Small intestine (tissue), 7 donors: ENCODE results near the gene EGFR. TPM values are rescaled to one million over a fixed set of nuclear protein-coding genes. Genes with fewer than 3 reads are reported as not detected.

ENCODE experiments used
- DNase-seq, 2 donors: peaks; one replicate each; pipeline versions ENCODE4 v3.0.0 to v3.0.0-alpha.2; 2013
- FAIRE-seq: peaks from 2 replicates; lab custom pipeline; 2012; peaks lifted over from hg19 to GRCh38; lab: Jason Lieb, UNC
- H3K27ac ChIP-seq, 3 donors: one replicate each; pipeline ENCODE4 v1.5.1; 2013; ENCODE audit warnings: low read length in 2 of 3, mild to moderate bottlenecking in 2 of 3, control low read depth in 1 of 3, inconsistent platforms in 1 of 3, low read depth in 1 of 3, moderate library complexity in 1 of 3
- H3K27me3 ChIP-seq, 3 donors: one replicate each; pipeline ENCODE4 v1.6.1; 2013; ENCODE audit warnings: low read length in 3 of 3, inconsistent platforms in 1 of 3; ENCODE audit not compliant: control insufficient read depth in 3 of 3, insufficient read depth in 3 of 3
- H3K36me3 ChIP-seq, 3 donors: one replicate each; pipeline ENCODE4 v1.6.1; 2013; ENCODE audit warnings: low read length in 3 of 3, inconsistent platforms in 1 of 3, low read depth in 1 of 3, mild to moderate bottlenecking in 1 of 3, moderate library complexity in 1 of 3; ENCODE audit not compliant: control insufficient read depth in 3 of 3, insufficient read depth in 2 of 3
- H3K4me1 ChIP-seq, 3 donors: one replicate each; pipeline ENCODE4 v1.6.1; 2013; ENCODE audit warnings: low read length in 2 of 3, inconsistent platforms in 1 of 3, low read depth in 1 of 3, mild to moderate bottlenecking in 1 of 3, moderate library complexity in 1 of 3; ENCODE audit not compliant: control insufficient read depth in 3 of 3, insufficient read depth in 2 of 3
- H3K4me3 ChIP-seq, 3 donors: one replicate each; pipeline ENCODE4 v1.5.1; 2013; ENCODE audit warnings: low read length in 3 of 3, control low read depth in 1 of 3, inconsistent platforms in 1 of 3, low read depth in 1 of 3, mild to moderate bottlenecking in 1 of 3, moderate library complexity in 1 of 3
- H3K9me3 ChIP-seq, 2 donors: one replicate each; pipeline ENCODE4 v1.6.1; 2013; ENCODE audit warnings: low read depth in 1 of 2, low read length in 1 of 2; ENCODE audit not compliant: control insufficient read depth in 2 of 2, insufficient read depth in 1 of 2
- WGBS, 3 donors: extraction: QIAGEN DNeasy Blood & Tissue Kit; methylation state at CpG; one replicate each; pipeline ENCODE4 v1.1.7; 2013; 5-methylcytosine and 5-hydroxymethylcytosine counted together
- polyA plus RNA-seq, 4 donors: library from polyadenylated mRNA; stranded (reverse) in 3 of 4; unstranded in 1 of 4; fragments of 200-250 nt in 3 of 4; fragments of 120-200 nt in 1 of 4; gene quantifications; one replicate each; pipeline versions ENCODE4 v1.2.1 to v1.2.3, GENCODE V29; 2013
- donor health status: healthy with polysubstance abuse.
- donor health status: control.
- donor health status: control.
- donor health status: Bipolar disorder and iron deficiency.
- donor health status: healthy.

The EGFR gene
- polyA plus RNA-seq, 4 donors: 2.2 to 30.5 (median 6.0) TPM

DNA sequence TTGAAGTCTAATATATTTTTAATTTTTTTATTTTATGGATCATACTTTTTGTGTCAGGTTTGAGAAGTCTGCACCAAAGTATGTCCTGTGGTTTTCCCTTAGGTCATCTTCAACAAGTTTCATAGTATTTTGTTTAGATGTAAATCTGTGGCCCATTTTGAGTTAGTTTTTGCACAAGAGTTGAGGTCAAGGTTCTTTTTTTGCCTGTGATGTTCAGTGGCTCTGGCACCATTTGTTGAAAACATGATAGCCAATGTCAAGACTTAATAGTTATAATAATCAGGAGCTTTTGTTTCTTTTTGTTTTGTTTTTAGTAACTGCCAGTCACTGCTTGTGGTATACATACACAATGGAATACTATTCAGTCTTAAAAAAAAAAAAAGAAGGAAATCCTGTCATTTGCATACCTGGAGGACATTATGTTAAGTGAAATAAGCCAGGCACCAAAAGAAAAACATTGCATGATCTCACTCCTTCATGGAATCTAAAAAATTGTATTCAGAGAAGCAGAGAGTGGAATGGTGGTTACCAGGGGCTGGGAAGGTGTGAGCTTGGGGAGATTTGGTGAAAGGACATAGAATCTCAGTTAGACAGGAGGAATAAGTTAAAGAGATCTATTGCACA is 61.3 kb downstream of the EGFR start:
- Histone ChIP-seq H3K36me3 (peaks cover 0 to 8% (median 0%) of the 10 kb centered on the region in 3 donors), H3K4me1 (peaks cover 6 to 57% (median 7%) of the 10 kb centered on the region in 3 donors), H3K9me3 (no peaks in the 10 kb centered on the region), H3K27me3 (no peaks in the 10 kb centered on the region), H3K27ac (no peak overlapping the region), H3K4me3 (no peak overlapping the region)
- FAIRE-seq: no peak
- DNase-seq: no peak

GRCh38 chr7:55081068-55081467 is 62.3 kb downstream of the EGFR start:
- FAIRE-seq: no peak
- 19 to 41% (median 32%) methylated on average over 7 of the region's 7 CpGs for WGBS, 3 donors
- Histone ChIP-seq H3K27ac (peak overlapping the region in 2 of 3 donors; percentile 39 to 71), H3K4me1 (peaks cover 4 to 47% (median 6%) of the 10 kb centered on the region in 3 donors), H3K27me3 (no peaks in the 10 kb centered on the region), H3K9me3 (no peaks in the 10 kb centered on the region), H3K4me3 (no peak overlapping the region), H3K36me3 (peaks cover 0 to 10% (median 0%) of the 10 kb centered on the region in 3 donors)
- DNase-seq: peak; percentile 47 to 55

GRCh38 chr7:55081472-55082227 is 62.8 kb downstream of the EGFR start:
- 17 to 38% (median 33%) methylated on average over 7 of the region's 7 CpGs for WGBS, 3 donors
- FAIRE-seq (no peak), DNase-seq (peak in 1 of 2 donors; percentile 21)
- Histone ChIP-seq H3K4me3 (no peak overlapping the region), H3K27ac (peak overlapping the region in 2 of 3 donors; percentile 39 to 71), H3K27me3 (no peaks in the 10 kb centered on the region), H3K9me3 (no peaks in the 10 kb centered on the region), H3K36me3 (peaks cover 0 to 10% (median 0%) of the 10 kb centered on the region in 3 donors), H3K4me1 (peaks cover 3 to 41% (median 4%) of the 10 kb centered on the region in 3 donors)

GRCh38 chr7:55082228-55082603 is 63.4 kb downstream of the EGFR start:
- Histone ChIP-seq H3K4me3 (no peak overlapping the region), H3K27ac (no peak overlapping the region), H3K4me1 (peaks cover 4 to 36% (median 8%) of the 10 kb centered on the region in 3 donors), H3K9me3 (no peaks in the 10 kb centered on the region), H3K36me3 (peaks cover 0 to 10% (median 0%) of the 10 kb centered on the region in 3 donors), H3K27me3 (no peaks in the 10 kb centered on the region)
- FAIRE-seq: no peak
- DNase-seq: no peak

- H3K36me3 ChIP-seq: peaks cover 0 to 10% (median 0%) of the 10 kb centered on the region in 3 donors
- DNase-seq (no peak), FAIRE-seq (no peak)
- H3K27me3 ChIP-seq: no peaks in the 10 kb centered on the region
- peaks cover 3 to 31% (median 10%) of the 10 kb centered on the region in 3 donors for H3K4me1 ChIP-seq
- 86 to 94% (median 93%) methylated on average over 7 of the region's 7 CpGs for WGBS, 3 donors
- H3K27ac ChIP-seq: no peak overlapping the region
- H3K9me3 ChIP-seq: no peaks in the 10 kb centered on the region
- H3K4me3 ChIP-seq: no peak overlapping the region
Measured at GRCh38 chr7:55083206-55083605, 64.4 kb downstream of the EGFR start.

DNA sequence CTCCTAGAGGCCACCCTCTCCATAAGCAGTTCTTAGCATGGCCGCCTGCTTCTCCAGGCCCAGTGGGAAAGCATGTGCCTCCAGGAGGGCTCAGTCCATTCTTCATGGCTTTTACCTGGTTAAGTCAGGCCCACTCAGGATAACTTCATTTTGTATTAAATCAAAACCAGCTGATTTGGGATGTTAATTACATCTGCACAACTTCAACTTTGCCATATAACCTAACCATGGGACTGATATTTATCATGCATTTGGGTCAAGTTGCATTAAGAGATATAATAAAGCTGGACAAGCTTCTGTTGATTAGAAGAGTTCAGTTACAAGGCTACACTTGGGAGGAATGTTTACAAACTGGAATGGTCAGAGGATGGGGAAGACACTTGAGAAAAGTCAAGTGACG is 65.5 kb downstream of the EGFR start:
- Histone ChIP-seq H3K4me3 (no peak overlapping the region), H3K9me3 (no peaks in the 10 kb centered on the region), H3K27ac (no peak overlapping the region), H3K4me1 (peaks cover 0 to 20% (median 10%) of the 10 kb centered on the region in 3 donors), H3K27me3 (no peaks in the 10 kb centered on the region), H3K36me3 (peaks cover 0 to 5% (median 0%) of the 10 kb centered on the region in 3 donors)
- WGBS, 3 donors: 87 to 100% (median 89%) methylated on average over 2 of the region's 2 CpGs
- no peak for DNase-seq
- no peak for FAIRE-seq

DNA sequence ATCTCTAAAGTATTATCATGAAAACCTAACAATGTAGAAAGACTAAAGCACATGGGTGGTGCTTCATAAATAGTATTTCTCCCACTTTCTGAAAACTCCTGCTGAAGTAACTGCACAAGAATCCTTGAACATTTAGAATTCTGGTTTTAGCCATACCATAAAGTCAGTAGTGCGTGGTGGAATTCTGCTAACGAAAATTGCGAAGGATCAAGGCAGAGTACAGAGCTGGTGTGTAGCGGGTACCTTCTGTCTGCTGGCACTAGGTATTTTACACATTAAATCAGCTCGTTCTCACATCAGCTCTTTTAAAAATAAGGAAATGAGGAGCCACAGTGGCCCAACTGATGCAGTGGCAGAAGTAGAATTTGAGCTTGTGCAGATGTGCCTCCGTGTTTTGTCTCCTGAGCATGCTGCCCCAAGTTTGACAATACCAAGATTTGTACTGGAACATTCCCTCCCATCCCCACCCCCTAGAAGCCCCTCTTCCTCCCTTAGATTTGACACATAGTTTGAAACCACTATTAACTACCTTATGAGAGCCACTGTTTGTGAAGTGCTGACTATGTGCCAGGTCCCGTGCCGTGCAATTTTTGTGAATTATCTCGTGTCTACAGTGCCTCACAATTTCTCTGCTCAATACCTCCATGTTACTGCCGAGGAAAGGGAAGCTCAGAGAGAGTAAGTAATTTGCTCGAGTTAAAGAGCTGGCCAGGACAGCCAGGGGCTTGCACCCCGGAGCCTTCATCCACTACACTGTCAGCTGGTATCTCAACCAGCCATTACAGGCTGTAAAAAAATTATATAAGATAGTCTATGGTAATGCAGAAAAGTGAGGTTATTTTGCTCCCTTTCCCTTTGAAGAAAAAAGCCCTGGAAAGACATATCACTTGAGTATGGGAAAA is 66.9 kb downstream of the EGFR start:
- no peak overlapping the region for H3K27ac ChIP-seq

More for the DNA sequence above, 66.9 kb downstream of the EGFR start:
- Histone ChIP-seq H3K4me1 (peaks cover 0 to 16% (median 10%) of the 10 kb centered on the region in 3 donors), H3K27me3 (no peaks in the 10 kb centered on the region), H3K9me3 (no peaks in the 10 kb centered on the region), H3K36me3 (peaks cover 0 to 2% (median 0%) of the 10 kb centered on the region in 3 donors), H3K4me3 (no peak overlapping the region)
- no peak for FAIRE-seq
- DNase-seq: no peak
- 74 to 86% (median 78%) methylated on average over 12 of the region's 12 CpGs for WGBS, 3 donors
